Fibroblast of lung (primary cell): ENCODE measurements around the gene INTS1. TPM values are rescaled to one million over a fixed set of nuclear protein-coding genes. Genes with fewer than 3 reads are reported as not detected.

Experiments
- DNase-seq, 2 donors: peaks; one replicate each; pipeline versions ENCODE4 v3.0.0 to v3.0.0-alpha.2; 2010; ENCODE audit warnings: low read depth in 2 of 2
- H2AFZ ChIP-seq: 2 replicates; pipeline ENCODE4 v1.5.1; 2012; ENCODE audit warnings: low read length, control low read depth, inconsistent platforms
- H3K27ac ChIP-seq: 2 replicates; pipeline ENCODE4 v1.5.1; 2011; ENCODE audit warnings: low read length, control low read depth; ENCODE audit not compliant: insufficient read depth
- H3K27me3 ChIP-seq: 2 replicates; pipeline ENCODE4 v1.5.1; 2011; ENCODE audit warnings: mild to moderate bottlenecking, low read length; ENCODE audit not compliant: control insufficient read depth, insufficient read depth
- H3K36me3 ChIP-seq: 2 replicates; pipeline ENCODE4 v1.5.1; 2011; ENCODE audit warnings: low read length; ENCODE audit not compliant: control insufficient read depth, insufficient read depth
- H3K4me1 ChIP-seq: 2 replicates; pipeline ENCODE4 v1.5.1; 2011; ENCODE audit warnings: low read length; ENCODE audit not compliant: control insufficient read depth, insufficient read depth; ENCODE audit errors: extremely low read depth
- H3K4me2 ChIP-seq: 2 replicates; pipeline ENCODE4 v1.5.1; 2011; ENCODE audit warnings: low read length, control low read depth; ENCODE audit not compliant: insufficient read depth; ENCODE audit errors: extremely low read depth
- H3K4me3 ChIP-seq, 4 experiments: fragments of 200-600 bp in 1 of 4; sonication (generic) in 1 of 4; replicated peaks in 1 of 4; 2 replicates each; pipeline ENCODE4 v1.5.1; 2011 to 2016; ENCODE audit warnings: low read length in 4 of 4, low read depth in 3 of 4, mild to moderate bottlenecking in 3 of 4, control low read depth in 2 of 4, inconsistent platforms in 1 of 4, mixed read lengths in 1 of 4; ENCODE audit not compliant: insufficient read depth in 1 of 4; ENCODE audit errors: control extremely low read depth in 1 of 4
- H3K79me2 ChIP-seq: 2 replicates; pipeline ENCODE4 v1.5.1; 2012; ENCODE audit warnings: mild to moderate bottlenecking, low read length, inconsistent platforms; ENCODE audit not compliant: control insufficient read depth, insufficient read depth
- H3K9ac ChIP-seq: 2 replicates; pipeline ENCODE4 v1.5.1; 2011; ENCODE audit warnings: mild to moderate bottlenecking, low read length, control low read depth; ENCODE audit not compliant: insufficient read depth
- H3K9me3 ChIP-seq: 2 replicates; pipeline ENCODE4 v1.5.1; 2012; ENCODE audit warnings: low read depth, low read length; ENCODE audit not compliant: control insufficient read depth, insufficient read depth
- H4K20me1 ChIP-seq: 2 replicates; pipeline ENCODE4 v1.5.1; 2011; ENCODE audit warnings: low read length; ENCODE audit not compliant: control insufficient read depth, insufficient read depth; ENCODE audit errors: extremely low read depth
- CTCF ChIP-seq, 2 donors: IDR thresholded peaks in 1 of 2; conservative IDR thresholded peaks in 1 of 2; 1 replicate in 1 of 2; 2 replicates in 1 of 2; pipeline ENCODE4 v1.5.1; 2011 to 2012; ENCODE audit warnings: low read length in 2 of 2, control low read depth in 1 of 2, inconsistent platforms in 1 of 2, low read depth in 1 of 2, mild to moderate bottlenecking in 1 of 2
- EZH2 ChIP-seq: IDR thresholded peaks from 2 replicates; pipeline ENCODE4 v1.5.1; 2012; ENCODE audit warnings: low read length, control low read depth, mild to moderate bottlenecking; ENCODE audit errors: missing control alignments
- polyA plus RNA-seq, 2 donors: library from polyadenylated mRNA; depleted of rRNA in 1 of 2; stranded (reverse) in 1 of 2; unstranded in 1 of 2; fragments of >200 nt; gene quantifications; 2 replicates each; pipeline ENCODE4 v1.2.1, GENCODE V29; 2011 to 2012; ENCODE audit warnings: missing spikeins in 1 of 2
- total RNA-seq: library from RNA; depleted of rRNA; stranded (reverse); fragments of >200 nt; gene quantifications from 2 replicates; pipeline ENCODE4 v1.2.1, GENCODE V29; 2014

INTS1 gene
- total and polyA plus RNA-seq, 2 donors (not counting 1 experiment from before 2014, with no cell fraction given), result 7.1 to 35.5 TPM

- Histone ChIP-seq H3K79me2 (no peaks in the 10 kb centered on the region), H3K4me1 (peaks cover 5% of the 10 kb centered on the region), H2AFZ (no peak overlapping the region), H3K27me3 (no peaks in the 10 kb centered on the region), H3K4me3 (no peak overlapping the region), H3K9ac (no peak overlapping the region), H3K27ac (no peak overlapping the region), H4K20me1 (no peaks in the 10 kb centered on the region), H3K4me2 (no peak overlapping the region), H3K9me3 (no peaks in the 10 kb centered on the region), H3K36me3 (no peaks in the 10 kb centered on the region)
- no peak for TF ChIP-seq CTCF (conservative IDR thresholded peaks at IDR 0.05 in 1 of 2, IDR thresholded peaks at IDR 0.05 in 1 of 2; ENCODE audit: low read depth in 1 of 2, low read length in 2 of 2)
- no peak for TF ChIP-seq EZH2
- no peak for DNase-seq
Measured at GRCh38 chr7:1511444-1512422, 7.5 kb upstream of the INTS1 start.

GRCh38 chr7:1510780-1511154 is 6.6 kb upstream of the INTS1 start:
- no peaks in the 10 kb centered on the region for H3K27me3 ChIP-seq
- peaks cover 5% of the 10 kb centered on the region for H3K4me1 ChIP-seq
- TF ChIP-seq EZH2 (no peak), CTCF (conservative IDR thresholded peaks at IDR 0.05 in 1 of 2, IDR thresholded peaks at IDR 0.05 in 1 of 2; ENCODE audit: low read depth in 1 of 2, low read length in 2 of 2) (no peak)
- no peaks in the 10 kb centered on the region for H3K36me3 ChIP-seq
- H3K9ac ChIP-seq, result no peak overlapping the region
- H3K27ac ChIP-seq, result no peak overlapping the region
- no peaks in the 10 kb centered on the region for H4K20me1 ChIP-seq
- no peak overlapping the region for H3K4me2 ChIP-seq
- H3K9me3 ChIP-seq, result no peaks in the 10 kb centered on the region
- H2AFZ ChIP-seq, result no peak overlapping the region
- H3K4me3 ChIP-seq, result no peak overlapping the region
- no peaks in the 10 kb centered on the region for H3K79me2 ChIP-seq
- DNase-seq, result no peak

GRCh38 chr7:1509226-1509625 is 5.0 kb upstream of the INTS1 start:
- H4K20me1 ChIP-seq, result no peaks in the 10 kb centered on the region
- DNase-seq, result no peak

More at GRCh38 chr7:1509226-1509625, 5.0 kb upstream of the INTS1 start:
- Histone ChIP-seq H3K9ac (no peak overlapping the region), H2AFZ (no peak overlapping the region), H3K9me3 (no peaks in the 10 kb centered on the region), H3K4me2 (no peak overlapping the region), H3K27me3 (no peaks in the 10 kb centered on the region), H3K79me2 (no peaks in the 10 kb centered on the region), H3K27ac (no peak overlapping the region), H3K36me3 (no peaks in the 10 kb centered on the region), H3K4me3 (no peak overlapping the region), H3K4me1 (peaks cover 5% of the 10 kb centered on the region)
- TF ChIP-seq EZH2, result no peak
- TF ChIP-seq CTCF (conservative IDR thresholded peaks at IDR 0.05 in 1 of 2, IDR thresholded peaks at IDR 0.05 in 1 of 2; ENCODE audit: low read depth in 1 of 2, low read length in 2 of 2), result no peak
